Measurements from ENCODE around the gene NPNT. TPM values are rescaled to one million over a fixed set of nuclear protein-coding genes. Genes with fewer than 3 reads are reported as not detected.

Gene NPNT
- total and polyA plus RNA-seq, 5 experiments from 2014 or later = not detected

DNA sequence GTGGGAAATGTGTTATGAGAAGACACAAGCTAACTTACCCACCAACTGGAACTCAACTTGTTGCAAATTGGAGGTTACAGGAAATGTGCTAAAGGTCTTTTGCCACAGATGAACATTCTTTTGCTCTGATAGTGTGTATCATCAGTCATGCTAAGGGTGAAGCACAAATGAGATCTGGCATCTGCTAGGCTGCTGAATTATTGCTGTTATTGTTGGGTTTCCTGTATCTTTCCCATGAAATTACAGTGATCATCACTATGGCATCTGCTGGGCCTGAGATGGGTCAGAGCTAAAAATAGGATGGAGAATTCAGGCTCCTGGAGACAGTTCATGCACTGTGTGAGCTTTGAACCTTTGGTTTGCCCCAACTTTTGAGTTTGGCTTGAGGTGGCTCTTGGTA, 124.5 kb downstream of the NPNT start:
- POLR2A ChIA-PET = no interaction called here
- Mint-ChIP-seq H3K27me3 (peaks cover 0 to 4% (median 0%) of the 10 kb centered on the region in 5 donors), H3K36me3 (peaks cover 0 to 4% (median 0%) of the 10 kb centered on the region in 3 donors), H3K27ac (no peak overlapping the region), H3K4me3 (no peak overlapping the region), H3K4me1 (no peaks in the 10 kb centered on the region), H3K9me3 (peaks cover 2 to 9% (median 4%) of the 10 kb centered on the region in 9 donors)
- no peak for ATAC-seq
- DNase-seq = no peak

Other genes with a start within 250 kb of the NPNT start
- 10 to 100 TPM; 20.3 to 22.0 TPM for gene INTS12, start 186.8 kb upstream of the NPNT start, total RNA-seq
- 10 to 100 TPM; 19.4 to 35.8 (median 30.4) TPM for gene INTS12, start 186.8 kb upstream of the NPNT start, polyA plus RNA-seq
- gene GSTCD, start 186.7 kb upstream of the NPNT start, total RNA-seq = 1 to 10 TPM; 6.6 to 7.1 TPM
- gene GSTCD, start 186.7 kb upstream of the NPNT start, polyA plus RNA-seq = 1 to 10 TPM; 2.1 to 4.3 (median 2.6) TPM

Data from naive thymus-derived CD8-positive, alpha-beta T cell (primary cell).